Measurements from ENCODE around the gene SLC25A5.
"Not testable (repeated sequence)": the region's sequence is repeated elsewhere in the genome, so short reads cannot be mapped to it uniquely, and the experiment has no call there.

The SLC25A5 gene

DNA sequence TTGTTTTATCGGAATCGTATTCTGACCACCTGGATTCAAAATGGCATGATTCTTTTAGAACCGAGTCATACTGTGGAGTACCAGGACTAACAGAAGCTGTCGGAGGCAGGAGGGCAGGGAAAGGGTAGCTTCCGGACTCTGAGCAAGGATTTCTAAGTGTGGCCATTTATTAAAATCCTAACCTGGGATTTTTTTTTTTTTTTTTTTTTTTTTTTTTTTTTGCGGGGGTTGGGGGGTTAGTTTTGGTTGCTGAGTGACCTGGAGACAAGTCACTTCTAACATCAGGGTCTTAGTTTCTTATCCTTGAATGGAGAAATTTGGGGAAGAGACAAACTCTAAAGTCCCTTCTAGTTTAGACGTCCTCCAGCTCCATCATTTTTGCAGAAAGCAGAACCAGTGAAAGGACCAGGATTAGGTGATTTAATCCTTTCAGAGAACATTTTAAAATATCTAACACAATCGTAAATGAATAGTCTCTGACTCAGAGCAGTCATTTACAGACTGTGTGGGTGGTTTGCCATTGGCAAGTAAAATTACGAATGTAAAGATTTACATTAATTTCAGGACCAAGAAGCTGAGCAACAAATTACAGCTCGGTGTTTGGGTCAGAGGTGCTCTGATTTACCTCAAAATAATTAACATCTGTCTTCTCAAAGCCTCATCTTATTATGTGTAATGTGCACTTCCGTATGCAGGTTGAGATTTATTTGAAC is 7.3 kb downstream of the SLC25A5 start:
- no peak for DNase-seq

DNA sequence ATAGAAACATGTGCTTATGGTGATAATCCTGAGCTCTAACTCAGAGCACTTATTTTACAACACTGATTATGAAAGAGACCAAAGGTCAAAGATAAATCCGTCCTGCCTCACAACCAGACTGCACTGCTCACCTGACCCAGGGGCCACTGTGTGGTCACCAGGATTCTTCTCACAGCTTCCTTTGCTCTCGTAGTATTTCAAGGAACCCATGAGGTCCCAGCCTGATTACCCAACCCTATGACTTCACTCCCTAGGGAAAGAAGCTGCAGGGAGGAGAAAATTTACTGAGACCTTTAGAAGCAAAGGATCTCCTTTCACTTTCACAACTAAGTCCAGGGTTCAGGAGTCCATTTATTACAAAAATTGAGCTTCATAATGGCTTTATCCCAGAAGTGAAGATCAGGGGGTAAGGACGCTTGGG is 9.6 kb downstream of the SLC25A5 start:
- DNase-seq, result no peak

DNA sequence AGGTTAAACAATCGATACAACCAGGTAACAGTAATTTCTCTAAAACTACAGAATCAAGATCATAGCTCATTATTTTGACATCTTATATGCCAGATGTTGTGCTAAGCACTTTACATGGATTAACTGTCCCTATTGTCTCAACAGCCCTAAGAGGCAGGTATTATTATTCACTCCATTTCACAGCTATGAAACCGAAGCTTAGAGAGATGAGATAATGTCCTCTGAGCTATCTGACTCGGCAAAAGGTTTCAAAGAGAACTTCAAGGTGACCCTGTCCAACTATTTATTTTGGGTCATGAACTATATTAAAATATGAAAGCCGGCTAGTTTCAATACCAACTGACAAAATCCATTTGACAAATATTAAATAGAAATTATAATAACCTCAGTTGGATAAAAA is 10.3 kb downstream of the SLC25A5 start:
- no peak for DNase-seq

DNA sequence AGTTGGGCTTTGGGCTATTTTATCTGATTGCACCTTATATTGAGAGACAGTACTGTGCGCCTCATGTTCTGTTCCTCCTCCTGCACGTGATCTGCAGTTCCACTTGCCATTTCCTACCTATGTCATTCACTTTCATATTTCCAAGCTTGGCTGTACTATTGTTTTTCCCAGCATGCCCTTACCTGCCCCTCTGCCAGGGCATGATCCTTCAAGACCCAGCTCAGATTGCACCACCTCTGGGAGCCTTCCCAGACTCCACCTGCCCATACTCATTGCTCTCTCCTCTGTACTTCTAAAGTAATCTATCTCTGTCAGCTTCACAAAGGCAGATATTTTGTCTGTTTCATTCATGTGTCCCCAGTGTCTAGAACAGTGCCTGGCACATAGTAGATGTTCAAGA is 11.6 kb downstream of the SLC25A5 start:
- no peak for DNase-seq

DNA sequence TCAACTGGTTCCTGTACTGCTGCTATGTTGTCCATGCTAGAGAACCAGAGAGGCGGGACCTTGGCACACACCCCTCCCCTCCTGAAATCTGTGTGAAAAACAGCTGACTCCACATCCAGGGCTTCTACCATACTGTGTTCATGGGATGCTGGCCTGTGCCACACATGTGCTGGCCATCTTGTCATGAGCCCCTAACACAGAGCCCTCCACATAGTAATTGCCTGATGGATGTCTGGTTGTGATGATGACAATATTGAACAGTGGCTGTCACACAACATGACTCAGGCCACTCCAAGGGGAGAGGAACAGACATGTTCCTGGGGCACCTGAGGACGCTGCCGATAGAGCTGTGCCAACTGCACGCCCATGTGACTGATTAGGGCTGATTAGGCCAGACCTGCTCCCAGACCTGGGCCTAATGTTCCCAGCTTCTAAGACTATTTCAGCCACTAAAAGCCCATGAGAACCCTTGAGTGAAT is 13.1 kb downstream of the SLC25A5 start:
- no peak for DNase-seq

DNA sequence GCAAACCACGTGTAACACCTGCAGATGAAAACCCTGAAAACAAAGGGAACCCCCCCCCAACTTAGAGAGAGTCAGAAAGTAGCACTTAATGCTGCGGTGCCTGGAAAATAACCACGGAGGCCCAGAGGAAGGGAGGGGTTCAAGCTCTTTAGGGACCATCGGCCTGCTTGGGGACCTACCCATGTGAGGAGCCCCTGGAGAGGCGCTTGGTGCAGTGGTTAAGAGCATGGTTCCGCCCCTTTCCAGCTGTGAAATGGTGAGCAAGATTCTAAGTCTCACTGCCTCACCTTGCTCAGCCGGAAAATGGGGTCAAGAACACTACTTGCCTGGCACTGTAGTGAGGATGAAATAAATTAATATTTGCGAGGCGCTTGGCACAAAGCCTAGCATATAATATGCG is 13.8 kb downstream of the SLC25A5 start:
- DNase-seq, result no peak

- peak in 42 of 56 donors; percentile 1 to 69 (median 19) for DNase-seq
Measured at GRCh38 chrX:119482481-119483480, 14.5 kb downstream of the SLC25A5 start.

GRCh38 chrX:119486745-119487144 is 18.5 kb downstream of the SLC25A5 start:
- DNase-seq, result no peak

DNA sequence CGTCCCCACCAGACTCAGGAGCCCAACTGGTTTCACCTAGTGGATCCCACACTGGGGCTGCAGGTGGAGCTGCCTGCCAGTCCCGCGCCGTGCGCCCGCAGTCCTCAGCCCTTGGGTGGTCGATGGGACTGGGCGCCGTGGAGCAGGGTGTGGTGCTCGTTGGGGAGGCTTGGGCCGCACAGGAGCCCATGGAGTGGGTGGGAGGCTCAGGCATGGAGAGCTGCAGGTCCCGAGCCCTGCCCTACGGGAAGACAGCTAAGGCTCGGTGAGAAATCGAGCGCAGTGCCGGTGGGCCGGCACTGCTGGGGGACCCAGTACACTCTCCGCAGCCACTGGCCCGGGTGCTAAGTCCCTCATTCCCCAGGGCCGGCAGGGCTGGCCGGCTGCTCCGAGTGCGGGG is 19.5 kb downstream of the SLC25A5 start:
- DNase-seq, result not testable (repeated sequence)

- peak in 24 of 56 donors; percentile 0 to 64 (median 6) for DNase-seq
Measured at GRCh38 chrX:119488749-119489148, 20.5 kb downstream of the SLC25A5 start.

GRCh38 chrX:119489212-119490074 is 21.2 kb downstream of the SLC25A5 start:
- DNase-seq, result no peak

- no peak for DNase-seq
Measured at GRCh38 chrX:119492463-119492862, 24.2 kb downstream of the SLC25A5 start.

- DNase-seq, result not testable (repeated sequence)
Measured at GRCh38 chrX:119493851-119494495, 25.7 kb downstream of the SLC25A5 start.

DNA sequence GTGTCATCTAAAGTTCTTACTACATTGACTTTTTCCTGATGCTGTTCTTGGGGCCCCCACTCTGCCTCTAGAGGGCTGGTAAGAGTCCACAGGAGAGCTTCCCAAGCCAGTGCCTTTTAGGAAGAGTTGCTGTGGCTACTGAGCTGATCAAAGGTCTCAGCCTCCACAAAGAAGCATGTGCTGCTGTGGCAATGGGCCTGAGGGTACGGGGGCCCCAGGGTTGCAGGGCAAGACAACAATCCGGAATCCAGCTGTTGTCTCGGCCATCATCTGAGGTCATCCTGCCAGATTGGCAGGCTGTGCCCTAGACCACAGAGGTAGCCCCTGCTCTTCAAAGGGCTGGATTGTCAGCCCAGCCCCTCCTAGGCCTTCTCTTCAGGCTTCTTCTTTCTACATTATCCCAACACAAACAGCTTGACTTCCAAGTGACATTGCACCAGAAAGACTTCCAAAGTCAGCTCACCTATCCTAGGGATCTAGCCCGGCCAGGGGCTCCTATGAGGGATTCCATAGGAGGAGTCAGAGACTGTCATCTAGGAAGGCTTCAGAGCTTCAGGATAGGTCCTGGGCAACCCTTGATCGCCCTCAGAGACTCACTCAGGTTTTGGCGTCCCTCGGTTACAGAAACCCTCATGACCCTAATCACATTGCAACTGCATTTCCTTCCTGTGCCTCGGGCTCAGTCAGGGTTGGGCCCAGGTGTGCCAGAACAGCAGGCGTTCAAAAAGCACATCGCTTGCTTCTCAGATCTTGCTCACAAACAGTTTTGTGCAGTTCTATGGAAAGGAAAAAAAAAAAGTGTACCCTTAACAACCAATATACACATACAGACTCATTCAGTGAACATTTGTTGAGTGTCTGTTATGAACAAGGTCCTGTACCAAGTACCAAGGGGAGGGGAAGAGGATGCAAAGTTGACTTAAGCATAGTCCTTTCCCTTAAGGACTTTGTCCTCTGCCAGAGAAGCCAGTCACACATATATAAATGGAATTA is 27.8 kb downstream of the SLC25A5 start:
- no peak for DNase-seq

GRCh38 chrX:119497185-119497584 is 28.9 kb downstream of the SLC25A5 start:
- no peak for DNase-seq

DNA sequence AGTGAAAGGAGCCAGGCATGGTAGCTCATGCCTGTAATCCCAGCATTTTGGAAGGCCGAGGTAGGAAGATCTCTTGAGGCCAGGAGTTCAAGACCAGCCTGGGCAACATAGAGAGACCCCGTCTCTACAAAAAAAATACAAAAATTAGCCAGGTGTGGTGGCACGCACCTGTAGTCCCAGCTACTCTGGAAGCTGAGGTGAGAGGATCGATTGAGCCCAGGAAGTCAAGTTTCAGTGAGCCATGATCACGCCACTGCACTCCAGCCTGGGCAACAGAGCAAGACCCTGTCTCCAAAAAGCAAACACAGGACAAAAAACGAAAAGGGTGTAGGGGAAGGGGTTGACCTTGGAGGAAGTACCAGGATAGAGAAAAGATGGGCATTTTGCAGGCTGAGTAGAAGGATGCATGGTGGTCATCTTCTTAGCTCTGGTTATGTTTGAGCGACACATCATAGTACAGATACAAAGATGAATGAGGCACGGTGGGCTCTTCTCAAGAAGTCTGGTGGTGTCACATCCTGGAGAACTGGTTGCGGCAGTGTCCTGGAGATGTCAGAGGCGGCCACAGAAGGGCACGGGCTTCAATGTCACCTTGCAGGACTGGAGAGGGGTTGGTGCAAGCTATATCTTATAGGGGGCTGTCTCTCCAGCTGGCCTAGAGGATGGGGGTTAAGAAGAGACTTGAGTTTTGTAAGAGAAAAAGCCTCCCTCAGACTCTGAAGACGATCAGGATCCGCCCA is 32.0 kb downstream of the SLC25A5 start:
- no peak for DNase-seq

DNA sequence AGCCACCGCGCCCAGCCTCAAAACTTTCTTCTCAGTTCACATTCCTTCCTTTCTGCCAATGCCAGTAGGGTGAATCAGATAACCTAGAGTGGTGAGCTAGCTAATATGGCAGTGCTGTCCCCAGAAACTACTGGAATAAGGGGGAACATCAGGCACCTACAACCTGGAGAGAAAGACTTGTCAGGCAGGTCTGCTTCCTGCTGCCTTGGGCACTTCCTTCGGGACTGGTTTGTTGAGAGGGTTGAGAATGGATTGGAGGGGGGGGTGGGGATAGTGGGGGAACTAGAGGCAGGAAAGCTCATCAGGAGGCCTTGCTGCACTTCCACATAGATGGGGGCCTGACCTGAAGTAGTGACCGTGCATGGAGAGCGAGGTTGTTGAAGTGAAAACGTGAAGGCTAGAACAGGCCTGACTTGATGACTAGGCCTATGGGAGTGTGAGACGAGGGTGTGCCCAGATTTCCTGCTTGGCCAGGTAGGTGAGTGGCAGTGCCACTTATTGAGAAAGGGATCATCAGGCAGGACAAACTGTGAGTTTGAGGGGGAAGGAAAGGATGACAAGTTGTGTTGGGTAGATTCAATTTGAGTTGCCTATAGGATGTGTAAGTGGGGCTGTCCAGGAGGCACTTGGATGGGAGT is 33.4 kb downstream of the SLC25A5 start:
- DNase-seq, result no peak

All from amygdala (tissue), 56 donors.